ENCODE results near the gene RIPOR3.

- TF ChIP-seq CTBP1 (IDR thresholded peaks at IDR 0.05; ENCODE audit: borderline replicate concordance) (no peak; the same call in 1 of the 2 replicates), BHLHE40 (IDR thresholded peaks at IDR 0.05; ENCODE audit: borderline replicate concordance) (no peak), FOXK2 (IDR thresholded peaks at IDR 0.05) (no peak)
Observed at GRCh38 chr20:50561379-50562078, 129.8 kb downstream of the RIPOR3 start.

Measured in HEK293T (cell line).